ENCODE results near the gene MFN2. TPM values are rescaled to one million over a fixed set of nuclear protein-coding genes. Genes with fewer than 3 reads are reported as not detected.

The MFN2 gene
- total and polyA plus RNA-seq, 2 of the 8 experiments (the other 6 are each of a cell fraction or from before 2014, with no cell fraction given), result 34.0 to 62.5 TPM

- H3K79me2 ChIP-seq (ENCODE audit: control insufficient read depth in 1 of 2, insufficient read depth in 2 of 2, low read length in 2 of 2), result no peaks in the 10 kb centered on the region
- peaks cover 0 to 13% (median 4%) of the 10 kb centered on the region in 4 experiments; a peak in 5 of 7 replicates for H3K4me1 ChIP-seq (replicated peaks in 1 of 4; ENCODE audit: control insufficient read depth in 3 of 4, insufficient read depth in 4 of 4, low read length in 3 of 4)
- H3K36me3 ChIP-seq (ENCODE audit: control insufficient read depth in 2 of 4, insufficient read depth in 4 of 4, low read length in 3 of 4), result no peaks in the 10 kb centered on the region
- H2AK5ac ChIP-seq (ENCODE audit: low read depth, low read length), result no peak overlapping the region
- no peak overlapping the region for H3K4me2 ChIP-seq (ENCODE audit: insufficient read depth in 1 of 2, low read depth in 2 of 2, low read length in 2 of 2)
- H2AFZ ChIP-seq (ENCODE audit: low read length), result no peak overlapping the region
- H3K79me1 ChIP-seq (ENCODE audit: low read depth, low read length), result no peaks in the 10 kb centered on the region
- no peak overlapping the region for H3K14ac ChIP-seq (ENCODE audit: insufficient read length)
- no peak for DNase-seq (ENCODE audit: low read depth in 1 of 2, low spot score in 2 of 2)
- H2BK20ac ChIP-seq (ENCODE audit: low read length), result peak overlapping the region; percentile 16; the same call in 1 of the 2 replicates
- TF ChIP-seq RBBP5 (IDR thresholded peaks at IDR 0.05; ENCODE audit: borderline replicate concordance, low read depth, low read length) (no peak), BACH1 (IDR thresholded peaks at IDR 0.05; ENCODE audit: low read length) (no peak), ATF3 (IDR thresholded peaks at IDR 0.05; ENCODE audit: insufficient read depth, low read depth, low read length) (no peak), YY1 (IDR thresholded peaks at IDR 0.05; ENCODE audit: low read depth, low read length) (no peak), SP2 (IDR thresholded peaks at IDR 0.05; ENCODE audit: low read length) (no peak)
- H3K9me3 ChIP-seq (ENCODE audit: insufficient read depth in 2 of 2, low read depth in 1 of 2, low read length in 1 of 2), result no peaks in the 10 kb centered on the region
- H4K91ac ChIP-seq (replicated peaks; ENCODE audit: insufficient read length, low read length), result no peak overlapping the region
- H2BK12ac ChIP-seq (ENCODE audit: low read depth, low read length), result peak overlapping the region; percentile 68; the same call in 1 of the 2 replicates
- H3K56ac ChIP-seq (replicated peaks; ENCODE audit: insufficient read length, low read depth, low read length), result no peak overlapping the region
- 0 out of 2 replicates have a peak overlapping the region, but pooled peaks have one; percentile 35 for H2BK5ac ChIP-seq (ENCODE audit: low read depth, low read length)
- CTCF ChIA-PET (ENCODE audit: partially characterized antibody), result interaction anchor here (1.0 to 1.5 kb wide), 3 partner anchors 12 to 25 kb away, joined by 3 to 7 read pairs (median 3); no protein-coding TSS in a partner anchor
- 91% methylated on average over 10 of the region's 13 CpGs; no CpG with 5 or more reads in 1 of the 2 experiments for WGBS, 2 experiments (ENCODE audit: extremely low coverage in 1 of 2, insufficient coverage in 1 of 2, insufficient read length in 1 of 2, insufficient replicate concordance in 2 of 2, low coverage in 1 of 2, low lambda C conversion rate in 2 of 2, missing lambda C conversion rate in 1 of 2)
- no peak overlapping the region for H2BK15ac ChIP-seq (ENCODE audit: low read length)
- no peak overlapping the region; the same call in 1 of the 2 replicates for H3K27ac ChIP-seq (ENCODE audit: low read depth, low read length)
- H3K4me3 ChIP-seq (ENCODE audit: extremely low read depth in 1 of 4, insufficient read depth in 2 of 4, low read depth in 3 of 4, low read length in 4 of 4), result no peak overlapping the region
- no peaks in the 10 kb centered on the region for H3K23me2 ChIP-seq (ENCODE audit: low read depth, low read length)
- H3K9ac ChIP-seq (replicated peaks in 1 of 4; ENCODE audit: extremely low read depth in 1 of 4, low read depth in 3 of 4, low read length in 3 of 4), result peak overlapping the region in 1 of 4 experiments; percentile 37; a peak in 1 of 7 replicates
- POLR2A ChIA-PET (ENCODE audit: partially characterized antibody), result interaction anchor here (1.4 kb wide), 1 partner anchor 13 kb away, joined by 5 read pairs; no protein-coding TSS in a partner anchor
- H4K8ac ChIP-seq (ENCODE audit: extremely low read depth, insufficient read depth, low read length), result no peak overlapping the region; the same call in 1 of the 2 replicates
- no peak overlapping the region for H4K5ac ChIP-seq (ENCODE audit: insufficient read length, low read depth, low read length)
- no peak overlapping the region for H3K4ac ChIP-seq (replicated peaks; ENCODE audit: insufficient read length, low read depth, low read length)
- H3K23ac ChIP-seq (ENCODE audit: insufficient read length), result no peak overlapping the region
- no peaks in the 10 kb centered on the region for H4K20me1 ChIP-seq (replicated peaks in 1 of 2; ENCODE audit: control insufficient read depth in 1 of 2, insufficient read depth in 2 of 2, low read length in 2 of 2)
- H2BK120ac ChIP-seq (replicated peaks; ENCODE audit: low read depth, low read length), result no peak overlapping the region
- H3K18ac ChIP-seq (ENCODE audit: extremely low read depth, low read length), result no peak overlapping the region; the same call in 1 of the 2 replicates
- no peak for FAIRE-seq
- no peaks in the 10 kb centered on the region; a peak in 1 of 7 replicates for H3K27me3 ChIP-seq (replicated peaks in 1 of 4; ENCODE audit: control insufficient read depth in 3 of 4, extremely low read depth in 1 of 4, insufficient read depth in 3 of 4, low read length in 3 of 4)
Observed at GRCh38 chr1:12053752-12054548, 73.7 kb downstream of the MFN2 start.

Measured in H1 (cell line).